Stimulated activated CD8-positive, alpha-beta memory T cell treated with anti-CD3 and anti-CD28 coated beads, Interleukin-7, amount 100 ng/mL, for 4 hours (primary cell): ENCODE data around the gene RAB20.
A peak's percentile ranks its signal among the peaks of the same experiment; 100 is the strongest.
"Not testable (repeated sequence)": the region's sequence is repeated elsewhere in the genome, so short reads cannot be mapped to it uniquely, and the experiment has no call there.

Source experiments
- DNase-seq, 2 donors: peaks; one replicate each; pipeline ENCODE4 v3.0.0-alpha.2; 2020; ENCODE audit warnings: low read depth in 2 of 2

Gene RAB20

GRCh38 chr13:110561344-110562035 is at the start of gene RAB20:
Gene RAB20 (minus strand): TSS chr13:110561722. CDS start chr13:110561519, 203 bp downstream.
- peak; percentile 17 to 60 for DNase-seq

GRCh38 chr13:110610955-110611595 is 49.6 kb upstream of the RAB20 start:
- no peak for DNase-seq

- DNase-seq: no peak
These were observed 46.2 kb upstream of the RAB20 start for GRCh38 chr13:110607675-110608224.

- not testable (repeated sequence) for DNase-seq
These were observed 44.8 kb upstream of the RAB20 start for GRCh38 chr13:110606281-110606680.

GRCh38 chr13:110605132-110605531 is 43.6 kb upstream of the RAB20 start:
- no peak for DNase-seq

- no peak for DNase-seq
These were observed 39.5 kb upstream of the RAB20 start for GRCh38 chr13:110600980-110601379.

GRCh38 chr13:110600261-110600819 is 38.8 kb upstream of the RAB20 start:
- DNase-seq: no peak

- no peak for DNase-seq
These were observed 35.6 kb upstream of the RAB20 start for GRCh38 chr13:110597041-110597689.

- DNase-seq: no peak
These were observed 32.1 kb upstream of the RAB20 start for GRCh38 chr13:110593430-110594130.

GRCh38 chr13:110592665-110593064 is 31.1 kb upstream of the RAB20 start:
- no peak for DNase-seq

GRCh38 chr13:110590577-110590976 is 29.1 kb upstream of the RAB20 start:
- no peak for DNase-seq

- no peak for DNase-seq
These were observed 28.4 kb upstream of the RAB20 start for GRCh38 chr13:110589793-110590390.

- DNase-seq: no peak
These were observed 21.8 kb upstream of the RAB20 start for GRCh38 chr13:110583178-110583865.

- no peak for DNase-seq
These were observed 21.0 kb upstream of the RAB20 start for GRCh38 chr13:110582421-110582954.

GRCh38 chr13:110581506-110582185 is 20.1 kb upstream of the RAB20 start:
- no peak for DNase-seq

- no peak for DNase-seq
These were observed 19.3 kb upstream of the RAB20 start for GRCh38 chr13:110580800-110581199.

- no peak for DNase-seq
These were observed 16.8 kb upstream of the RAB20 start for GRCh38 chr13:110578363-110578762.

GRCh38 chr13:110576736-110577476 is 15.4 kb upstream of the RAB20 start:
- DNase-seq: no peak

- no peak for DNase-seq
These were observed 14.5 kb upstream of the RAB20 start for GRCh38 chr13:110576070-110576394.
